Mesothelial cell of epicardium (in vitro differentiated cells): ENCODE results near the gene TMEM132D. TPM values are rescaled to one million over a fixed set of nuclear protein-coding genes. Genes with fewer than 3 reads are reported as not detected.
A peak's percentile ranks its signal among the peaks of the same experiment; 100 is the strongest.

Source experiments
- DNase-seq, 2 experiments: peaks; one replicate each; pipeline ENCODE4 v3.0.0; 2021; ENCODE audit warnings: low spot score in 2 of 2; ENCODE audit not compliant: unreplicated experiment in 2 of 2
- H3K27ac Mint-ChIP-seq: 2 replicates; pipeline ENCODE4 v1.8.0; 2021; ENCODE audit warnings: mixed read lengths
- H3K27me3 Mint-ChIP-seq: 2 replicates; pipeline ENCODE4 v1.8.0; 2021; ENCODE audit warnings: low read depth, mixed read lengths
- H3K36me3 Mint-ChIP-seq: 2 replicates; pipeline ENCODE4 v1.8.0; 2021; ENCODE audit warnings: mixed read lengths
- H3K4me1 Mint-ChIP-seq: 2 replicates; pipeline ENCODE4 v1.8.0; 2021; ENCODE audit warnings: mixed read lengths
- H3K4me3 Mint-ChIP-seq: 2 replicates; pipeline ENCODE4 v1.8.0; 2021; ENCODE audit warnings: mild to moderate bottlenecking, moderate library complexity, mixed read lengths
- H3K9me3 Mint-ChIP-seq: 2 replicates; pipeline ENCODE4 v1.8.0; 2021; ENCODE audit warnings: mixed read lengths
- CTCF ChIP-seq: fragments of 200-600 bp; sonication (generic); IDR thresholded peaks from one replicate; pipeline ENCODE4 v1.5.0; 2021; ENCODE audit warnings: antibody characterized with exemption; ENCODE audit not compliant: unreplicated experiment
- total RNA-seq: library from RNA; stranded (reverse); gene quantifications from 3 replicates; pipeline ENCODE4 v1.2.1, GENCODE V29; 2021

Gene TMEM132D
- total RNA-seq, 1 donor from 2014 or later, result 0.07 TPM

GRCh38 chr12:129096184-129096583, 807.6 kb downstream of the TMEM132D start:
- TF ChIP-seq CTCF, result no peak
- Mint-ChIP-seq H3K36me3 (no peaks in the 10 kb centered on the region), H3K4me3 (no peak overlapping the region), H3K4me1 (no peaks in the 10 kb centered on the region), H3K9me3 (peaks cover 10% of the 10 kb centered on the region), H3K27me3 (no peaks in the 10 kb centered on the region), H3K27ac (no peak overlapping the region)
- DNase-seq, result no peak

DNA sequence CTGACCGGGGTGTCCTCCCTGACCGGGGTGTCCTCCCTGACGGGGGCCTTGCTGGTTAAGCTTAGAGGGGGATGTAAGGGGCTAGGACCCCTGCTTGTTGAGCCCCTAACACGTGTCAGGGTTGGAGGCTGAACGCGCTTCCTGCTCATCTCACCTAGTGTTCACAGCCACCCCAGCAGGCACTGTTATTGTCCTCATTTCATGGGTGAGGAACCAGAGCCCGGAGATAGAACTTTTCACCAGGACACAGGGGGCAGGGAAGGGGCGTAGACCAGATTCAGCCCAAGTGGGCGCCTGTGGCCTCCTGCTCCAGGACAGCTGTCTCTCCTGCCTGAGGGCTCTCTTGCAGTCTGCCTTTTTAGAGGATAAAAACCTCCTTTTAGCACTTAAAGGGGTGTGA, 814.2 kb downstream of the TMEM132D start:
- no peak for TF ChIP-seq CTCF
- Mint-ChIP-seq H3K9me3 (peaks cover 20% of the 10 kb centered on the region), H3K27ac (no peak overlapping the region), H3K4me3 (no peak overlapping the region), H3K27me3 (no peaks in the 10 kb centered on the region), H3K4me1 (no peaks in the 10 kb centered on the region), H3K36me3 (no peaks in the 10 kb centered on the region)
- peak in 1 of 2 experiments; percentile 25 for DNase-seq

DNA sequence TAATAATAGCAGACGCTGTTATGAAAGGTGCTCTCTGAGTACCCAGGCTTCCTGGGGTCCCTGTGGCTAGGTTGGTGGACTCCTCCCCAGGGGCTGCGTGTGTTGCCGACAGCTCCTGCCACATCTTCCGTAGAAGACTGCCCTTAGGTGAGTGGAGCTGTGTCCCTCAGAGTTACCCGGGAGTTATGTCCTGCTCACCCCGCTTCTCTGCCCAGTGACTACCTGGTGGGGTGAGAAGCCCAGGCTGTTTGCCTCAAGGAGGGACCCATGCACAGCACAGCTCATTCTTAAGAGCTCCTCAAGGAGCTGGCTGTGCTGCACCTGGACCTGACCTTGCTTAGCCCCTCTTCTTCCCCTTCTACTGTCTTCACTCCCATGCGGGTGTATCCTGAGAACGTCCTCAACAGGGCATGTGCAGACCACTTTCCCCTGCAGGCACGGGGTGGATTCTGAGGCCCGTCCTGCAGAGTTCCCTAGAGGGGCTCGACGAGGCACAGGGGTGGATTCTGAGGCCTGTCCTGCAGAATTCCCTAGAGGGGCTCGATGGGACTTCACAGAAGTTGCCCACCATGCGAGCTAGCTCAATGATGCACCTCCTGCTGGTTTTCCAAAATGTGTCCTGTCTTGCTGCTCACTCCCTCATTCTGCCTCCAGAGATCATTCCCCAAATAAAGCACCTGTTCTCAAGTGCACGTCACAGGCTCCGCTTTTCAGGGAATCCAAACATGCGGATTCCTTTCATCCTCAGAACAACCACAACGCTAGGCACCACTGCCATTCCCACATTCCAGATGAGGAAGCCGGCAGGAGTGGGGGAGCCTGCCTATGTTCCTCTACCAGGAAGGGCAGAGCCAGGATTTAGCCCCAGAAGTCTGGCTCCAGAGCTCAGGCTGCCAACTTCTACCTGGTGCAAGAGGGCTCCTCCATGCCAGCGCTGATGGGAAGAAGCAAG, 818.7 kb downstream of the TMEM132D start:
- TF ChIP-seq CTCF, result no peak
- Mint-ChIP-seq H3K9me3 (peaks cover 9% of the 10 kb centered on the region), H3K4me3 (no peak overlapping the region), H3K36me3 (no peaks in the 10 kb centered on the region), H3K27ac (no peak overlapping the region), H3K27me3 (peaks cover 2% of the 10 kb centered on the region), H3K4me1 (no peaks in the 10 kb centered on the region)
- peak in 1 of 2 experiments; percentile 22 for DNase-seq

DNA sequence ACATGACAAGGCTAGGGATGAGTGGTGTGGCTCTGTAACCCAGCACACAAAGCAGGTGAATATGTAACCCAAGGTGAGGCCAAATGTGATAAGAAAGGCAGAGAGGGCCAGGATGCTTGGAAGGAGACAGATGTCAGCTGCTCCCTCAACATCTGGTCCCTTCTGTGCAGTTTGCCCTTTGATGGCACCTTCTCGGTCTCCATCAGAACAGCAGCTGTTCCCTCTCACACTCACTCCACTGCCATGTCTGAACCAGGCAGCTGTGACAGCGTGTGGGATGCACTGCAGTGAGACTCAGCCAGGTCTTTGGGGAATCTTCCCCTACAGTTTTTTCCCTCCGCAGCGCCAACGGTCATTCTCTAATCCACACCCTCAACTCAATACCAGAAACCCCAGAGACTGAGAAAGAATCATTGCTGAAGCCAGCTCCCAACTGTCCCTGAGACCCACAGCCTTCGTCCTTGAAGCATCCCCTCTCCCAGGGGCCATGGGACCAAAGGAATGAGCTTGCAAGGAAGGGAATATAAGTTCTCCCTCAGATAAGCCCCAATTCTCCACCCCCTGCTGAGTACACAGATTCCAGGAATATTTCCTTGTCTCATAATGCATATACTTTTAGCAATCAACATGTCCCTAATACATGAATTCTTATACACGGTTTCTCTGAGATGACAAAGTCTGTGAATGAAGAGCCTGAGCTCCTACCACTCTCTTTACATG, 820.5 kb downstream of the TMEM132D start:
- peak in 1 of 2 experiments; percentile 11 for DNase-seq
- Mint-ChIP-seq H3K4me1 (no peaks in the 10 kb centered on the region), H3K9me3 (peaks cover 5% of the 10 kb centered on the region), H3K36me3 (no peaks in the 10 kb centered on the region), H3K27ac (no peak overlapping the region), H3K27me3 (peaks cover 3% of the 10 kb centered on the region), H3K4me3 (no peak overlapping the region)
- TF ChIP-seq CTCF, result no peak

DNA sequence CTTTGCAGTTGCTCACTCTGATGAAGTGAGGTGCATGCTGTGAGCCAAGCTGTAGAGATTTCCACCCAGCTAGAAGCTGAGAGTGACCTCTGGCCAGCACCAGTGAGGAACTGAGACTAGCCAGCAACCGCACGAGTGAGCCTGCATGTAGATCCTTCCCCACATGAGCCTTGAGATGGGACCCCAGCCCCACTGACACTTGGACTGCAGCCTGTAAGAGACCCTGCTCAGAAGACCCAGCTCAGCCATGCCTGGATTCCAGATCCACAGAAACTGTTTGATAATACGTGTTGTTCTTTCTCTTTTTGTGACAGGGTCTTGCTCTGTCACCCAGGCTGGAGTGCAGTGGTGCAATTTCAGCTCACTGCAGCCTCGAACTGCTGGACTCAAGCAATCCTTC, 821.4 kb downstream of the TMEM132D start:
- H3K4me1 Mint-ChIP-seq, result no peaks in the 10 kb centered on the region
- H3K27me3 Mint-ChIP-seq, result peaks cover 6% of the 10 kb centered on the region
- DNase-seq, result peak in 1 of 2 experiments; percentile 5

More for the DNA sequence above, 821.4 kb downstream of the TMEM132D start:
- peaks cover 5% of the 10 kb centered on the region for H3K9me3 Mint-ChIP-seq
- no peak overlapping the region for H3K4me3 Mint-ChIP-seq
- no peaks in the 10 kb centered on the region for H3K36me3 Mint-ChIP-seq
- H3K27ac Mint-ChIP-seq, result no peak overlapping the region
- TF ChIP-seq CTCF, result no peak
